Ishikawa (cell line): Measurements from ENCODE around the gene WFDC13.

Source experiments
- CEBPB ChIP-seq: IDR thresholded peaks from 2 replicates; pipeline ENCODE4 v1.6.1; 2012
- EGR1 ChIP-seq: IDR thresholded peaks from 2 replicates; pipeline ENCODE4 v1.6.1; 2012
- EP300 ChIP-seq: IDR thresholded peaks from 2 replicates; pipeline ENCODE4 v1.6.1; 2012; ENCODE audit warnings: borderline replicate concordance
- FOXM1 ChIP-seq: IDR thresholded peaks from 2 replicates; pipeline ENCODE4 v1.6.1; 2012; ENCODE audit warnings: low read depth, borderline replicate concordance
- MAX ChIP-seq: IDR thresholded peaks from 2 replicates; pipeline ENCODE4 v1.6.1; 2012
- RAD21 ChIP-seq: IDR thresholded peaks from 2 replicates; pipeline ENCODE4 v1.6.1; 2012; ENCODE audit warnings: low read depth
- REST ChIP-seq: IDR thresholded peaks from 2 replicates; pipeline ENCODE4 v1.6.1; 2012; ENCODE audit warnings: low read depth, mild to moderate bottlenecking
- TCF12 ChIP-seq: IDR thresholded peaks from 2 replicates; pipeline ENCODE4 v1.6.1; 2012; ENCODE audit warnings: low read depth
- TEAD4 ChIP-seq: IDR thresholded peaks from 2 replicates; pipeline ENCODE4 v1.6.1; 2012
- YY1 ChIP-seq: IDR thresholded peaks from 2 replicates; pipeline ENCODE4 v1.6.1; 2012; ENCODE audit warnings: low read depth
- ZBTB7A ChIP-seq: IDR thresholded peaks from 2 replicates; pipeline ENCODE4 v1.6.1; 2012; ENCODE audit warnings: low read depth

GRCh38 chr20:45735988-45736387 lies 34.1 kb downstream of the WFDC13 start:
- no peak for TF ChIP-seq FOXM1
- TF ChIP-seq YY1: no peak
- TF ChIP-seq EP300: no peak
- TF ChIP-seq MAX: no peak
- TF ChIP-seq RAD21: no peak
- TF ChIP-seq TCF12: no peak
- no peak for TF ChIP-seq REST
- TF ChIP-seq CEBPB: no peak
- TF ChIP-seq ZBTB7A: no peak
- TF ChIP-seq TEAD4: no peak
- no peak for TF ChIP-seq EGR1
